GM18907 (cell line): ENCODE measurements around the gene DDIT4.

Source experiments
- ATAC-seq: cut with Tn5 transposase; IDR thresholded peaks from one replicate; pipeline ENCODE4 v1.9.1; 2021; ENCODE audit warnings: mild to moderate bottlenecking, moderate library complexity; ENCODE audit not compliant: unreplicated experiment

The DDIT4 gene

DNA sequence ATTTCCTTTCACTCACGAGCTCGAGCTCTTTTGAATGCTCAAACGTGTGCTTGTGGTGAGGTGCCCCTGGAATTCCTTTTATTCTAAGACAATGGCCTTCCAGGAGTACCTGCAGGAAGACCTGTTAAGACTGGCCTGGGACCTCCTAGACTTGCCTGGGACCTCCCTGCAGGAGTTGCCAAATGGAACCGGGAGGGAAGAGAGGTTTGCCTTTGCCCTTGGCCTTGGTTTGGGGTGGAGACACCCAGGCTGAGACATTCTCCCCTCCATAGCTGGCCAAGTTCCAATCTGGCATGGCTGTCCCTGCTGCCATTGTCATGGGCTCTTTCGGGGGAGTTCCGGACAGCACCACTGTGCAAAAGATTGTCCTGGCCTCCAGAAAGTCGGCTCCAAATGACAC, 41.3 kb downstream of the DDIT4 start:
- ATAC-seq = no peak

DNA sequence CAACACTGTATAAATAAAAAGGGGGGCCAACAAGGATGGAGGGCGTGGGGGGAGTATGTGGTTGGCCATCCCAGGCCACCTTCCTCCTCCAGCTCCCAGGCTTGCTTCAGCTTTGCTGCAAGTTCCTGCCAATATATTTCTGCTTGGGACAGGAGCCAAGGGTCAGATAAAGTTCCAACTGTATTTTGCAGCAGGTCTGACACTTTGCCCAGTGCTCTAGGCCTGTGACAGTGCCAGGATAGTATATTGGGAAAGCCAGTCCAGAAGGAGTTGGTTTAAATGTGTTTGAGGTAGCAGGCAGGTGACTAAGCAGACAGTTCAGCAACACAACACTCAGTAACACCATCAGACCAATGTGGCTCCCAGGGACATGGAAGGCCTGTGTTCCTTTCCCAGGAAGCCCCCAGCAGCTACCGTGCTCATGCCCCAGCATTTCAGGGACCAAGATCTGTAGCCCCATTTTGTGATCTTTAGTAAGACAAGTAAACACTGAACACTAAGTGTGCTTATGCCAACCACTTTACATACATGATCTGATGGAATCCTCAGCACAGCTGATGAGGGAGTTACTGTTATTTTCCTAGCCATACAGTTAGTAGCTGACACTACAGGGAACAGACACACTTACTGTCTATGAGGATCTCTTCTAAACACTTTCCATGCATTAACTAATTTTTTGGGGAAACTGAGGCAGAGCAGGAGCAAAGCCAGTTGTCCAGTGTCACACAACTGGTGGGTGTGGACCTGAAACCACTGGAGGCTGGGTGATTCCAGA, 42.1 kb downstream of the DDIT4 start:
- ATAC-seq = no peak

DNA sequence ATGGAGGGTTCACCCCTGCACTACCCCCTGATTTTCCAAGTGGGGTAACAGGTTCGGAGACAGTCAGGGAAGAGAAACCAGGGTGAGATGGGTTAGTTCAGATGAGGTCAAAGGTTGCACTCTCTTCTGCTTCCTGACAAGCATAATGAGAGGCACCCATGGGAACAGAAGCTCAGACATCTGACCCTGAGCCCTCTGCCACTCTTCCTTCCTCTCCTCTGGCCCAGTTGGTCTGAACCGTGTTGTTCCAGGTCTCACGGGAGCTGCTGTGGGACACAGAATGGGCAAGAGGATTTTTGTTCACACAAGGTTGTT, 42.6 kb downstream of the DDIT4 start:
- ATAC-seq = no peak

DNA sequence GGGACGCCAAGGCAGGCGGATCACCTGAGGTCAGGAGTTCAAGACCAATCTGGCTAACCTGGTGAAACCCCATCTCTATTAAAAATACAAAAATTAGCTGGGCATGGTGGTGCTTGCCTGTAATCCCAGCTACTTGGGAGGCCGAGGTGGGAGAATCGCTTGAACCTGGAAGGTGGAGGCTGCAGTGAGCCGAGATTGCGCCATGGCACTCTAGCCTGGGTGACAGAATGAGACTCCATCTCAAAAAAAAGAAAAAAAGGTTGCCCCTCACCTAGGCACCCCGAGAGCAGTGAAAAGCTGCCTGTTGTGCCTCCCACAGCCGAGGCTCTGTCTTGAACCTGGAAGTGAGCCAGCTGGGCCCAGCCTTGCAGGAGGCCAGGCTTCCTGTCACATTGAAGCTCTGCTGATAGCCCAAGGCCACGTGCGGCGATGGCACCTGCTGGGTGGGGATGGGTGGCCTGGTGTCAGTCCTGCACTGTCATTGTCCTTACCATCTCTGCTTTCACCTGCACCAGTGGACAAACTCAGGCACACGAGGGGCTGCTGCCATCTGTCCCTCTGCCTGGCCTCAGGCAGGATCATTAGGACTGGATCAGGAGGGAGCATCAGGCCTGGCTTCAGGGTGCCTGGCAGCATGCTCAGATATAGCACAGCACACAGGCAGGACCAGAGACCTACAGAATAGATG, 43.2 kb downstream of the DDIT4 start:
- no peak for ATAC-seq

DNA sequence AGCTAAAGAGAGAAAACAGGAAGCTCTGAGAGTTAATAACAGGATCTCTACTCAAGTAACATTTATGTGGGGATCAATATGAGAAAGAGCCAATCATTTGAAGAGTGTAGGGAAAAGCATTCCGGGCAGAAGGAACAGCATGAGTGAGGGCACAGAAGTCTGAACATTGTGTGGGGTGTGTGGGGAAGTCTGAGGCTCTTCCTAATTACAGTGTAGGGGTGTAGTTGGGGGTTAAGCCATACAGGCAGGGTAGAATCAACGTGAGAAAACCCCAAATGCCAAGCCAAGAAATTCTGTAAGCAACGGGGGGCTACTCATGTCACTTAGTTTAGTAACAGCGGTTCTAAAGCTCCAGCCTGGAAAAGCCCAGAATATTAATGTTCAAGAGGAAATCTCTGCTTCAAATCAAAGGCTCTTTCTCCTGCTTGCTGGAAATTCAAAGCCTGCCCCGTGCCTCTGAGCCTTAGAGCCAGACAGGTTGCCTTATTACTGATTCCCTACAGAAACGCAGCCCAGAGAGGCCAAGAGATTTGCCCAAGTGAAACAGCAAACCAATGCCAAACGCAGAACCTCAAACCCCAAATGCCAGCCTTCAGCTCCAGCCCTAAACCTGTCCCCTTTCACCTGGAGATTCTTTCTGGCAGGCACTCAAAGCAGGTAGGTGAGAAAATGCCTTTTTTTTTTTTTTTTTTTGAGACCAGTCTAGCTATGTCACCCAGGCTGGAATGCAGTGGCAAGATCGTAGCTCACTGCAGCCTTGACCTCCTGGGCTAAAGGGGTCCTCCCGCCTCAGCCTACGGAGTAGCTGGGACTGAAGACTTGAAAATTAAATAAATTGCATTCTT, 44.9 kb downstream of the DDIT4 start:
- ATAC-seq = no peak

DNA sequence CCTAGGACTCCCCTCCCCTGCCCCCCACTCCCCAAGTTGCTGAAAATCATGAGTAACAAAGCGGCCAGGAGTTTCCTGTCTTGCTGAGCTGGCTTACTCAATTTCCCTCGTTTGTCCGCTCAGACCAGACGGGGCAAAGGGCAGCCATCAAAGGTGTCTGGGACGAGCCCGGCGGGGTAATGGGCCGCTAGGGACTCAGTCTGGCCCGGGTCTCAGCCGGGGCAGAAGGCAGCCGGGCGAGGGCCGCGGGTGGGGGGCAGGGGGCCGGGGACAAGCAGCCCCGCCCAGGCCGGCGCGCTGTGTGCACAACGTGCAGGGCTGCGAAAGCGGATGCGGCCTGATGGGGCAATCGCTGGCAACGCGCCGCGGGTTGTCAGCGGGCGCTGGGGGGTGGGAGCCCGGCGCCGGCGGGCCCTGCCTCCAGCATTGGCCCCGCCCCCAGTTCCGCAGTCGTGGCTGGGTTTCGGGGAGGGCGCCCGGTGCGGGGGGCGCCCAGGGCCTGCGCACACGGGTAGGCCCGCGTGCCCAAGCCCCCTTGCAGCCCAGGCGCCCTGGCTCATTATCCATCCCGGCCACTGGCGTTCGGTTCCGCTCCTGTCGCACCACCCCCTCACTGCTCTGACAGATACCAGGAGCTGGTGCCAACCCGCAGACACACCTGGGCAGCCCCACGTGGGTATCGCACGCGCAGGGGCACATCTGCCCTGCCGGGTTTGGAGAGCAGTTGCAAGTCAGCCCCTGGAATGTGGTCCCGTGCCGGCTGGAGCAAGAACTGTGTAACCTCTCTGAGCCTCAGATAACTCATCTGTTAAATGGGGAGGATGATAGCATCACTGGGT, 45.9 kb downstream of the DDIT4 start:
- peak; percentile 61 for ATAC-seq

DNA sequence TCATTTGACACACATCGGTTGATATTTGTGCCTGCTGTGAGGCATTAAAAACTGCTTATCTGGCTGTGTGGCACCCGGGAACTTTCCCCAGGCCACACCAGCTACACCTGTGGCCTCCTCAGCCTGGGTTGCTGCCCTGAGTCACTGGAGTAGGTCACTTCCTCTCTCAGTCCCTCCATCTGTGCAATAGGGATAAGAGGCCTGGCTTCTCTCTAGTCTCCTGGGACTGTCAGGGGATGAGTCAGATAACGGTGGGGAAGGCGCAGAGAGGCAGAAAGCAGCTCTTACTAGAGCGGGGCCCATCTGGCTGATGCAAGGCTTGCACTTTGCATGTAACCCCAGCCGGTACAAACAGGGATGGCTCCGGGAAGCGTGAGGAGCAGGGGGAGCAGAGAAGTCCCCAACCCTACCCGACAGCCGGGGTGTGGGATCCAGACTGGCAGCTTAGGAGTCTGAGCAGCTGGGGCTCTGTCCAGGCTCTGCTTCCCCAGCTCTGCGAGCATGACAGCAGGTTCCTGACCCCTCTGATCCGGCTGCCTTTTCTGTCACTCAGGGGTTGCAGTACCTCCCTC, 47.0 kb downstream of the DDIT4 start:
- ATAC-seq = peak; percentile 66

DNA sequence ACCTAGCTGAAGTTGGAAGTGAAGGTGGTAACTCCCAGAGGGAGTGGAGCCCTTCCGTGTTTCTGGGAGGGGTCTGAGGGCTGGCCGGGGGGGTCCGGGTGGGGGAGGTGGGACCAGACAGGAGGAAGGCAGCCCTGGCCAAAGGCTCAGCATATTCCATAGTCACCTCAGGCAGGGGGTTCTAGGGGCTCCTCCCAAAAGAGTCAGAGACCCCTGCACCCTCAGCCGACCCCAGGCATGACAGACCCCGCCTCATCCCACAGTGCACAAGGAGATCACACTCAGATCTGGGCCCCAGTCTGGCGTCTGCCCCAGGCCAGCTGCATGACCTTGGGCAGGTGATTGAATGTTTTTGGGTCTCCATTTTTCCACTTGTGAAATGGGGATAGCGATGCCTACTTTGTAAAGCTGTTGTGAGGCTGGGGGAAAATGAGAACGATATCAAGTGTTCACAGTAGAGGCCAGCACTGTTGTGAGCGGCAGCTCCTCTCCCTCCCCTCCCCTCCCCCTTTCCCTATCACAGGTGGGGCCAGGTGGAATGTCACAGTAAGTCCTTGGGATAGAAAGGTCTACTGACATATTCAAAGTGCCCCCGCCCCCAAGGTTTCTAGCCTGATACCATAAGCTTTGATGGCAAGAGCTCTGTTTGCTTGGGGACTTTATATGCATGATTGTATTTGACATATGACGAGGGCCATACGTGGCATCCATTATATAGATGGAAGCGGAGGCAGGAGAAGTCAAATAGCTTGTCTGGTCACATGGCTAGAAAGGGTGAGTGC, 47.7 kb downstream of the DDIT4 start:
- no peak for ATAC-seq

DNA sequence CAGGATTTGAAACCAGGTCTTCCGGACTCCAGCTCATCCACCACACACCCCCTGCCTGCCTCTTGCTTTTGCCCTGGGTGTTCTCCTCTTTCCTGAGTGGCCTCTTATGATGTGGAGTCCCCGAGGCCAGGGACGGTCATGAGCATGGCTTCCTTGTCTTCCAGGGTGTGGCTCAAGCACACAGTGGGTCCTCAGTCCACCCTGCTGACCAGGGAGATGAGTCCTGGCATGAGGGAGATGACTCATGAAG, 48.2 kb downstream of the DDIT4 start:
- ATAC-seq = no peak

DNA sequence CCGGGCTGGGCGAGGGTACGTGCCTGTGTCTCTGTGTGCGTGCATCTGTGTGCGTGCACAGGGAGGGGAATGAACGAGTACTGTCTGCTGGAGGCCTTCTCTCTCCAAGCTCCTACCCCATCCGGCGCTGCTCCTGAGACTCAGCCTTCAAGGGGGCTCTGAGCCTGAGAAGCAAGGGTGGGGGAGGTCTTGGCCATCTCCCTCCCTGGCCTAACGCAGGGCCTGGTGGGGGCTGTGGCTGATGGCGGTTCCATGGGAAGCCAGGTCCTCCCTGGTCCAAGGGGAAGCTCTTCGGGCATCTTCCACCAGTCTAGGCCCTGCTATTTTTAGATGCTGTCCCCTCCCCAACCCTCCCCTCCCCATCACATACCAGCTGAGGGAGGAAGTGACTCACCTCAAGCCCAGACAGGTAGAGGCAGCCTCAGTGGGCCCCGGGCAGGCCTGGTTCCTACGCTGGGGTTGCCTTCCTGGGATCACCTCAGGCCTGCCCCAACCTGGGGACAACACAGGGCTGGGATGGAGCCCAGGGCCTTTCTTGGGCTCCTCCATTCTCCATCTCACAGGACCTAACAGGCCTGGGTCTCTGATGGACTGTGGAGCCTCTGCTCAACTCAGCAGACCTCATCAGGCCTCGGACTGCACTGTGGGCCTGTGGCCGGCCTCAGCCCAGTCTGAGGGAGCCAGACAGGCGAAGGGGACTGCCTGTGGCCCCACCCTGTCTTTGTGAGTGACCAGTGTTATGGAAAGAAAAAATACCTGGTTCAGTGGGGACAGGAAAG, 48.7 kb downstream of the DDIT4 start:
- ATAC-seq = no peak

DNA sequence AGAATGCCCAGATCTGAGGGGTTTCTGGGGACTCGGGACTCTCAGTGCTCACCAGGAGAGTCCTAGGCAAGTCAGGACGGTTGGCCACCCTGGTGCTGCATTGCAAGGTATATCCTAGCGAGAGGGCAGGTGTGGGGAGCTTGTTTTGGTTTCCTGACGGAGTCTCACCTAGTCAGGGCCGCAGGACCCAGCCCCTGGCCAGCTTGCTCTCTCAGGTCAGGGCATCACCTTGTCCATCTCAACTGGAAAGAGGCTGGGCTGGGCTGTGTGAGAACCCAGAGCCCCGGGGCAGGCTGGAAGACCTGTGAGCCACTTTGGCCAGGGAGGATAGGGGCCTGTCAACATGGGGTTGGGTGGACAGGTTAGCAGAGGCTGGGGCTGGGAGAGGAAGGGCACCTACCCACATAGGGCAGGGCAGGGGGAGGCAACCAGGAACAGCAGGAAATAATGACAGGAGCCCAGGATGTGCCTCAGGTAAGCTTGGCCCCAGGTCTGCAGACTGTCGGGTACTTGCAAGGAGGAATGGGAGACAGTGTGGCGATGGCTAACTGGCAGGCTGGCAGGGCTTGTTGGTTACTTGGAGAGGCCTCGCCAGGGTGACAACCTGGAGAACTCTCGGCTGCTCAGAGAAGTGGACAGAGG, 49.5 kb downstream of the DDIT4 start:
- ATAC-seq = no peak

DNA sequence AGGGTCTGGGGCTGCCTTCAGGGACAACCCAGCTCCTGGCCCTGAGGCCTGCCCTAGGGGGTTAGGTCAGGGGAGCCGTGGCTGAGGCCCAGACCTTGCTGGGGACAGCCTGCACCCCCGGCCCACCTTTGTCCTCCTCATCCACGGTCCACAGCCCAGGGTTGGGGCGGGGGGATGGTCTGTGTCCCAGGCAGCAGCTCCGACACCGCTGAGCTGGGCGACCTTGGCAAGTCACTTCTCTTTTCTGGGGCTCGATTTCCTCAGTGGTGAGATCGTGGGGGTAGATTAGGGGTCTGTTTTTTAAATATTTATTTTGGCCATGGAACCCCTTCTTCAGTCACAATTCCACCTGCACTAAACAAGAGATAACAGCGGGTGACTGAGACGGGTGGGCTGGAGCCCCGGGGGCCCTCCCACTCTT, 50.1 kb downstream of the DDIT4 start:
- no peak for ATAC-seq
